Activated CD8-positive, alpha-beta memory T cell treated with anti-CD3 and anti-CD28 coated beads, Interleukin-2, amount 50 U/mL, for 4 hours (primary cell): Measurements from ENCODE around the gene SLC22A16.

Source experiments
- DNase-seq: peaks from one replicate; pipeline ENCODE4 v3.0.0-alpha.2; 2020

The SLC22A16 gene

DNA sequence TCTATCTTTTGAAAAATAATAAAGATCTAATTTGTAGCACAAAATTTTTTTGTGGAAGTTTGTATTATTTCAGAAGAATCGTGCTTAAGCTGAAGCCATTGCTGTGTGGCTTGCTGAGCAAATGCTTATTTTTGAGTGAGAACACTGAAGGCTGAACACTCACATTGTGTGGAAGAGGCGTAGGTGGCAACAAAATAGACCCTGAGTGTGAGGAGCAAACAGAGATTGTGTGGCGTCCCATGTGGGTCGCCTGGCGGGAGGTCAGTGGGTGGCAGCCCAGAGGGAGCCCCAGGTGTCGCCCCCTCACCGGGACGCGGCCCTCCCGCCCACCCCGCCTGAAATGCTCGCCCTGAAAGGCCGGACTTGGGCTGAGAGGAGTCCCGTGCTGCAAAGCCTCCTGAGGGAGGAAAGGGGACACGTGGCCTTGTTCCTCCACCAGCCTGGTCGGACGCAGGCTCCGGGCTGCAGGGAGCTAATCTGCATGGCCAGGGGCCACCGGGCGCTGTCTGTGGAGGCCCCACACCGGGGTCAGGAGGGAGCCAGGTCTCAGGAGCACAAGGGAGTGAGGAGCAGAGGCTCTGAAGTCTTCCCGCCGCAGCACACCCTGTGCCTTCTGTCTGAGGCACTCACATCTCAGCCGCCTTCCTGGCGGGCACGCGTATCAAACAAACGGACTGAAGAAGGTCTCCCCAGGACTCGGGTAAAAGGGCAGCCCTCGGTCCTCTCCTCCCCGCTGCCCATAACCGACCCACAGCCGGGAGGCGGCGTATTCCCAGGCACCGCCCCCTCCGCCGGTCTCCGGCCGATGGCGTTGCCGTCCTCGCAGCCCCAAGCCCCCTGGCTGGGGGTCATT, 77.0 kb downstream of the SLC22A16 start:
- no peak for DNase-seq

DNA sequence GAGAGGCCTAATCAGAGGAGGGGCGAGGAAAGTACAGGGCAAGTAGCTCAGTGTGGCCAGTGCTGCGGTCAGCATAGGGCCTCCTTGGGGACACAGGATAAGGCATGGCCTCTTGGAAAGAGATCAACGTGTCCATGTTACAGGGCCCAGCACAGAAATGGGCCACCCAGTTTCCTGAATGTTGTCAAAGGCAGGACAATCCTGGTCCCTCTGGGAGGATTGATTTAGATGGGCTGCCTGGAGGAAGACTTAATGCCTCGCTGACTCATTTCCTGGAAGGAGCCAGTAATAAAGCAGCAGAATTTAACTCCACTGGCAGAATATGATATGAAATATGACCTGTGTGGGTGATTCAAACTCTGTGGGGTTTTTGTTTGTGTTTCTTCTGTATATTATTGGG, 77.6 kb downstream of the SLC22A16 start:
- DNase-seq: no peak

DNA sequence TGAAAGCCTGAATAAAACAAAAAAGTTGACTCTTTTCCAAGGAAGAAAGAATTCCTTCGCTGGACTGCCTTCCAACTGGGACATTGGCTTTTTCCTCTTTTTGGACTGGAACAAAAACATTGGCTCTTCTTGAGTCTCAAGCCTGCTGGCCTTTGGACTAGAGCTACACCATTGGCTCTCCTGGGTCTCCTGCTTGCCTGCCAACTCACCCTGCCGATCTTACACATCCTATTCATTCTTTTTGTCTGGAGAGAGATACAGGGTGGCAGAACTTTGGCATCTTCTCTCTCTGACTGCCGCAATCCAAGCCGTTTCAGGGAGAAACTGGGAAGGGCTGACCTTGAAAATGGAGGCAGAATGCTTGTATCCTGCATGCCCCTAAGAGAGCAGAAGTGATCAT, 81.2 kb downstream of the SLC22A16 start:
- no peak for DNase-seq

DNA sequence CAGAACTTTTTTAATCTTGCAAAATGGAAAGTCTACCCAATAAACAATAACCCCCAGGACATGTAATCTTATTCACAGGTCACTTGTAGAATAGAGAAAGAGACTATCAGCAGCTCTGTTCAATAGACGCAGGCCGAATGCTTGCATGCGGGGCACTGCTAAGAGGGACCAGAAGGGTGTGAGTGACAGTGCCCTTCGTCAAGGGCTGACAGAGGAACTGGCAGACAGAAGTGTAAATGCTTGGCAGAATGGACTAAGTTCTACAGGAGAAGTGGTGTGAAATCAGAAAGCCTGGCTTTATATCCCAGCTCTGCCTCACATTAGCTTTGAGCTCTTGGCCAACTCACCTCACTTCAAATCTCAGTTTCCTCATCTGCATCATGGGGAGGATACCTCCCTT, 82.0 kb downstream of the SLC22A16 start:
- DNase-seq: no peak

DNA sequence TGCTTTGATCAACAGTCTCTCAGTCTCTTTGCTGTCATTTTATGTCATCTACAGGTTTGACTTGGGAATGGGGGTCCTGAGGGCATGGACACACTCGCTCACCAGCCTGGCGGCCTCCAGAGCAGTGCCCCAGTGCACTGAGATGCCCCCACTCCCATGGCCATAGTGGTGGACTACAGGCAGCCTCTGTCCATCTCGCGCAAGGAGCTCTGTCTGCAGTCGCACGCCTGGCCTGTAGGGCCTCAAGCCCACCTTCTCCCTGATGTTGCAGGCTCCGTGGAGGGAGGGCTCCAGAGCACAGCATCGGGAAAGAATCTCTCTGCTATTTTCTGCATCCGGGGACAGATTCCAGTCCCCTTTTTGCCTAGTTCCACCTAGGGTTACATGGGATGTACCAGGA, 83.7 kb downstream of the SLC22A16 start:
- DNase-seq: no peak

DNA sequence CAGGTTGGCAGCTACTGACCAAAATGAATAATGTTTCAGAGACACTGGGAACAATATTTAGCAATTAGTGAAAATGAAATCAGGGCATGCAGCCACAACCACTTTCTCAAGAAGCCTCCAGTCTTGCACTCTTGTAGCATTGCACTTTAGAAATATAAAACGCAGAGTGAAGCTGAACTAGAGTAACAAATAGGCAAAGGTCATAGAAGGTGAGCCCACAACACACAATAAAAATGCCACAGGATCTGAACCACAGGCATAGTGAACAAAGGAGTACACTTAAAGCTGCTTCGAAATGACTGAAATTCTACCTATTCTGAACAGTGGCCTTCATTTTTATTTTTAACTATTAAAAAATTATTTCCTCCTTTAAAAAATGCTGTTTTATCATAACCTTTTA, 86.0 kb downstream of the SLC22A16 start:
- DNase-seq: no peak

DNA sequence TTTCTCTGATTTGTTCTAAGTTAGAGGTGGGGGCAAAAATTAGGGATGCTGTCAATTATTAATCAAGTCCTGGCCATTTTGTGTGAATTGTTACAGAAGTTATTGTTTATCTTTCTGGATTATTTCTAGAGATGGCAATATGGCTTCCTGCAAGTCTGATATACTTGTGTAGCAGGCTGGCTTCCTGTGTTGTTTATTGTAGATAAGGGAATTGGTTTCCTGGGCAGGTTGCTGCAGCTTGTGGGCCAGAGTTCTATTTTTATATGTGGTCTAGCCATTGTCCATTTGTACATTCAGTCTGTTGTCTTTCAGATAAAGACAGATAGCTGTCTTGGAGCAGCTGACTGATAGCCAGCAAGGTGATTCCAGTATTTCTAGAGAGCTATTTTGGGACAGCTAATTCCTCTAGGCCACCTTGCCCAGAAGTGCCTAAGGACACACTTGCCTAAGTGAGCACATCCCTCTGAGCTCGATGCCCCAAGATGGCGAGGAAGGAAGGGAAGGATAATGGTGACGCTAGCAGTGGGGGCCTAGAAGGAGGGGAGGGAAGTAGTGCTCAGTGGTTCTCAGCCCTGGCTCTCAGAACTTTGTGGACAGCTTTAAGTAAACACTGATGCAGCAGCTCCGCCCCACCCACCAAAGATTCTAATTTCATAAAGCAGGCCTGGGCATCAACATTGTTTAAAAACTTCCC, 86.6 kb downstream of the SLC22A16 start:
- no peak for DNase-seq

DNA sequence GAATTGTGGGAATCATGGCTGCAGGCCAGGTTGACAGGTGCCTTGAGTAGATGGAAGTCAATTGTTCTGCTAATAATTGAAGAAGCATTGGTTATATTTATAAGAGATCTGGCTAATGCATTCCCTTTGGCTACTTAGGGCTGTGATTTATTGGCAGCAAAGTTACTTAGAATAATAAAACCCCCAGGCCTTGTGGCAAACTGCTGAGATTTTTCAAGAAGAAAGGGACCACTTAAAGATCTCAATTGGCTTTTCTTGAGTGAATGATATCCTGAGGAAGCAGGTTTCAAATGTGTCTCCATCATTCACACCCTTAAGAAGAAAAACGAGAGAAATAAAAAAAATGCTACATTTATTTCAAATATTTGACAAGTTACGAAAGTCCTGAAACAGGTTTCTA, 88.4 kb downstream of the SLC22A16 start:
- DNase-seq: no peak

DNA sequence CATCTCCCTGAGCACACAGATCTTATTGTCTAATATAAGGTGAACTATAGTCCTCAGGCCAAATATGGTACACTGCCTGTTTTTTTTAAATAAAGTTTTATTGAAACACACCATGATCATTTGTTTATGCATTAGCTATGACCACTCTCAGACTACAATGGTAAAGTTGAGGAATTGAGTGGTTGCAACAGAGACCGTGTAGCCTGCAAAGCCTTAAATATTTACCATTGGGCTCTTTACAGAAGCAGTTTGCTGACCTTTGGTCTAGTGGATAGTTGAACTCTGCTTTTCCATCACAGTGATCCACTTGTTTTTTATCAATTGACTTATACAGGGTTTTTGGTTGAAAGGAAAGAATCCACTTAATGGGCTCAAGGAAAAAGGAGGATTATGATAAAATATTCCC, 91.0 kb downstream of the SLC22A16 start:
- no peak for DNase-seq

DNA sequence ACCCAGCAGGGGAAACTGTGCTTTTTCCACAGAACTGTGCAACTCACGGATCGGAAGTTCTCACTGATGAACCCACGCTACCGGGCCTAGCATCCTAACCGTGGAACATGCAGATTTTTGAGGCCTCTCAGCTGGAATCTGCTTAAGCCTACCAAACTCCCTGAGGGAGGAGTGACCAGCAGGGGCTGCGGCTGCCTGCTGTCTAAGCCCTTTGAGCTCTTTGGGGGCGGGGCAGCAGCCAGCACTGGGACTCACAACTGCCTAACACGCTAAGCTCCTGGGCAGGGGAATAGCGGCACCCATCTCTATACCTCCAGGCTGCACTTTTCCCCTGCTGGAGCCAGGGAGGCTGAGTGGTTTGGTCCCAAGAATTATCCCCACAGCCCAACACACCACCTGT, 97.9 kb downstream of the SLC22A16 start:
- no peak for DNase-seq
